ENCODE data around the gene NPDC1.

Gene NPDC1

GRCh38 chr9:137056739-137057415 is 10.9 kb upstream of the NPDC1 start:
- H3K4me1 ChIP-seq (ENCODE audit: control insufficient read depth in 2 of 2, insufficient read depth in 2 of 2, low read length in 2 of 2), result peaks cover 42 to 43% of the 10 kb centered on the region in 2 donors
- H3K27me3 ChIP-seq (ENCODE audit: control insufficient read depth in 2 of 2, insufficient read depth in 2 of 2, low read length in 2 of 2), result peaks cover 0 to 11% of the 10 kb centered on the region in 2 donors
- no peak overlapping the region for H3K9ac ChIP-seq (ENCODE audit: low read depth in 1 of 2, low read length in 2 of 2)
- no peak overlapping the region for H3K27ac ChIP-seq (ENCODE audit: low read depth in 2 of 2, low read length in 2 of 2)
- no peaks in the 10 kb centered on the region for H3K9me3 ChIP-seq (ENCODE audit: control insufficient read depth in 2 of 2, low read length in 2 of 2)
- H3K36me3 ChIP-seq (ENCODE audit: control insufficient read depth in 2 of 2, insufficient read depth in 2 of 2, low read length in 2 of 2), result no peaks in the 10 kb centered on the region
- H3K4me3 ChIP-seq (ENCODE audit: low read length in 2 of 2), result peak overlapping the region in 1 of 2 donors; percentile 7

- Histone ChIP-seq H3K27me3 (ENCODE audit: control insufficient read depth in 2 of 2, insufficient read depth in 2 of 2, low read length in 2 of 2) (peaks cover 0 to 11% of the 10 kb centered on the region in 2 donors), H3K36me3 (ENCODE audit: control insufficient read depth in 2 of 2, insufficient read depth in 2 of 2, low read length in 2 of 2) (no peaks in the 10 kb centered on the region), H3K9ac (ENCODE audit: low read depth in 1 of 2, low read length in 2 of 2) (peak overlapping the region; percentile 65 to 69), H3K27ac (ENCODE audit: low read depth in 2 of 2, low read length in 2 of 2) (peak overlapping the region; percentile 82 to 86), H3K4me3 (ENCODE audit: low read length in 2 of 2) (peak overlapping the region; percentile 48 to 61), H3K4me1 (ENCODE audit: control insufficient read depth in 2 of 2, insufficient read depth in 2 of 2, low read length in 2 of 2) (peaks cover 42 to 43% of the 10 kb centered on the region in 2 donors), H3K9me3 (ENCODE audit: control insufficient read depth in 2 of 2, low read length in 2 of 2) (no peaks in the 10 kb centered on the region)
These were observed 9.7 kb upstream of the NPDC1 start for GRCh38 chr9:137055385-137056364.

- peak overlapping the region; percentile 82 to 86 for H3K27ac ChIP-seq (ENCODE audit: low read depth in 2 of 2, low read length in 2 of 2)
- peak overlapping the region; percentile 59 to 61 for H3K4me3 ChIP-seq (ENCODE audit: low read length in 2 of 2)
- H3K9ac ChIP-seq (ENCODE audit: low read depth in 1 of 2, low read length in 2 of 2), result peak overlapping the region; percentile 65 to 69
- no peaks in the 10 kb centered on the region for H3K9me3 ChIP-seq (ENCODE audit: control insufficient read depth in 2 of 2, low read length in 2 of 2)
- peaks cover 0 to 11% of the 10 kb centered on the region in 2 donors for H3K27me3 ChIP-seq (ENCODE audit: control insufficient read depth in 2 of 2, insufficient read depth in 2 of 2, low read length in 2 of 2)
- H3K4me1 ChIP-seq (ENCODE audit: control insufficient read depth in 2 of 2, insufficient read depth in 2 of 2, low read length in 2 of 2), result peaks cover 42 to 43% of the 10 kb centered on the region in 2 donors
- H3K36me3 ChIP-seq (ENCODE audit: control insufficient read depth in 2 of 2, insufficient read depth in 2 of 2, low read length in 2 of 2), result no peaks in the 10 kb centered on the region
These were observed 9.0 kb upstream of the NPDC1 start for GRCh38 chr9:137054932-137055384.

DNA sequence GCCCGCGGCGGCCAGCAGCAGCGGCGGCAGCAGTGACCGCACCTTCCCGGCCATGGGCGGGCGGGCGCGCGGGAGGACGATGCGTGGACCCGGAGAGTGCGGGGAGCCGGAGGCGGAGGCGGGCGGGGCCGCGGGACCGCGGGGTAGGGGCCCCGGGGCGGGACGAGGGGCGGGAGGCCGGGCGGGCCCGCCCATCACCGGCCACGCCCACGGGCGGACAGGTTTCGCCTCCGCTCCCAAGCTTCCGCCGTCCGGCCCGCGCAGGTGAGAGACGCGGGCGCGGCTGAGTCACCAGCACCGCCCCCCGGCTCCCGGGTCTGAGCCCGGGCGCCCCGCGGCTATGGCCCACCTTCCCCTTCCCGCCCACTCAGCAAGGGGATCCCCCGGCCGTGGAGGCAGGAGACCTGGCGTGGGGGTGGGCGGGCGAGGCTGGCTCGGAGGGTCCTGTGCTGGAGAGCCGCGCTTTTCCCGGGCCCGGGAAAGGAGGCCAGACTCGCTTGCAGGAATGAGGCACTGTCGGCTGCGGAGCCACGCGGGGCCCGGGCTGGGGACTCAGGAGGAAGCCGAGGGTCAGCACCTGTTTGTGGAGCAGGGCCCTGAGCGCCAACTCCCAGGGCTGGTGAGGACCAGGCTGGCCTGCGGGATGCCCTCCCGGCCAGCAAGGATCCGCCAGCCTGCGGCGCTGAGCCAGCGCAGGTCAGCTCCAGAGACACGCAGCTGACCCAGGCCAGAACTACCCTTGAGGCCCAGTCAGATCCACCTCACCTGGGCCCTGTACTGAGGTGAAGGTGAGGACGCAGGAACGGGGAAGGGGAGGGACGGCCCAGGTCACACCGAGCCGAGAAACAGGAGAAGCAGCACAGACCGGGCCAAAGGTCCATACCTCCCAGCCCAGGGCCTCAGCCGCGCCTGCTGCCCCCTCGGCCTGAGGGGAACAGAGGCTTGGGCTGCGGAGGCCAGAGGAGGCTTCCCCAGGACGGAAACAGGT is 8.3 kb upstream of the NPDC1 start, which contains the start of gene ENTPD2:
Gene ENTPD2, minus strand, starts transcription at position 118 of the 988 bp plus-strand sequence. Its CDS starts 64 bp downstream, at position 54.
- Histone ChIP-seq H3K9me3 (ENCODE audit: control insufficient read depth in 2 of 2, low read length in 2 of 2) (no peaks in the 10 kb centered on the region), H3K27me3 (ENCODE audit: control insufficient read depth in 2 of 2, insufficient read depth in 2 of 2, low read length in 2 of 2) (peaks cover 4 to 14% of the 10 kb centered on the region in 2 donors), H3K36me3 (ENCODE audit: control insufficient read depth in 2 of 2, insufficient read depth in 2 of 2, low read length in 2 of 2) (no peaks in the 10 kb centered on the region), H3K4me1 (ENCODE audit: control insufficient read depth in 2 of 2, insufficient read depth in 2 of 2, low read length in 2 of 2) (peaks cover 42 to 43% of the 10 kb centered on the region in 2 donors), H3K9ac (ENCODE audit: low read depth in 1 of 2, low read length in 2 of 2) (peak within 1 kb of the TSS; percentile 65 to 69), H3K27ac (ENCODE audit: low read depth in 2 of 2, low read length in 2 of 2) (peak within 1 kb of the TSS; percentile 82 to 86), H3K4me3 (ENCODE audit: low read length in 2 of 2) (peak within 1 kb of the TSS; percentile 59 to 61)

GRCh38 chr9:137052998-137053943 is 7.3 kb upstream of the NPDC1 start:
- no peaks in the 10 kb centered on the region for H3K36me3 ChIP-seq (ENCODE audit: control insufficient read depth in 2 of 2, insufficient read depth in 2 of 2, low read length in 2 of 2)
- H3K9me3 ChIP-seq (ENCODE audit: control insufficient read depth in 2 of 2, low read length in 2 of 2), result no peaks in the 10 kb centered on the region
- H3K27ac ChIP-seq (ENCODE audit: low read depth in 2 of 2, low read length in 2 of 2), result peak overlapping the region in 1 of 2 donors; percentile 86
- H3K4me1 ChIP-seq (ENCODE audit: control insufficient read depth in 2 of 2, insufficient read depth in 2 of 2, low read length in 2 of 2), result peaks cover 38 to 42% of the 10 kb centered on the region in 2 donors
- H3K27me3 ChIP-seq (ENCODE audit: control insufficient read depth in 2 of 2, insufficient read depth in 2 of 2, low read length in 2 of 2), result peaks cover 6 to 17% of the 10 kb centered on the region in 2 donors
- H3K9ac ChIP-seq (ENCODE audit: low read depth in 1 of 2, low read length in 2 of 2), result peak overlapping the region; percentile 24 to 53
- peak overlapping the region; percentile 13 to 44 for H3K4me3 ChIP-seq (ENCODE audit: low read length in 2 of 2)

- Histone ChIP-seq H3K9ac (ENCODE audit: low read depth in 1 of 2, low read length in 2 of 2) (no peak overlapping the region), H3K27me3 (ENCODE audit: control insufficient read depth in 2 of 2, insufficient read depth in 2 of 2, low read length in 2 of 2) (peaks cover 9 to 26% of the 10 kb centered on the region in 2 donors), H3K4me3 (ENCODE audit: low read length in 2 of 2) (no peak overlapping the region), H3K4me1 (ENCODE audit: control insufficient read depth in 2 of 2, insufficient read depth in 2 of 2, low read length in 2 of 2) (peaks cover 29 to 33% of the 10 kb centered on the region in 2 donors), H3K27ac (ENCODE audit: low read depth in 2 of 2, low read length in 2 of 2) (no peak overlapping the region), H3K36me3 (ENCODE audit: control insufficient read depth in 2 of 2, insufficient read depth in 2 of 2, low read length in 2 of 2) (no peaks in the 10 kb centered on the region), H3K9me3 (ENCODE audit: control insufficient read depth in 2 of 2, low read length in 2 of 2) (no peaks in the 10 kb centered on the region)
These were observed 6.3 kb upstream of the NPDC1 start for GRCh38 chr9:137052293-137052692.

DNA sequence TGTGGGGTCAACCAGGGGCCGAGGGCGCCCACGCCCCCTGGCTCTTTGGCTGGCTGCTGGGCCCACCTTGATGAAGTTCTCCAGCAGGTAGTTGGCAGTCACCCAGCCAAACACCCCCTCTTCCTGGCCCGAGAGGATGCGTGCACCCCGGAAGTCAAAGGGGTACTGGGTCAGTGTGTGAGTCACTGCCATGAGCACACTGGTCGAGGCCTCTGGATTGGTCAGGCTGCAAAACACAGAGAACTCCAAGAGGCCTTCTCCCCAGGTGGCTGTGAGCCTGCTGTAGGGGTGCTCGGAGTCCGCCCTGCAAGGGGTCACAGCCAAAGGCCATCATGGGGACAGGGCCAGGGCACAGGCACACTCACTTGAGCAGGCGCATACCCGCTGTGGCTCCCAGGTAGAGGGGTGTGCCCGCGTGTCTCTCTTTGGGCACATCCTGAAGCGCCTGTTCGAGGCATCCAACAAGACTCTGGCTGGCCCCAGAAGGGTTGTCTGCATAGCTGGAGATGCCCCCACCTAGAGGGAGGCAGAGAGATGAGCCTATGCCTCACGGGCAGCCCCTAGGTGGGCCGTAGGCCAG is 5.3 kb upstream of the NPDC1 start:
- Histone ChIP-seq H3K27me3 (ENCODE audit: control insufficient read depth in 2 of 2, insufficient read depth in 2 of 2, low read length in 2 of 2) (peaks cover 11 to 28% of the 10 kb centered on the region in 2 donors), H3K9ac (ENCODE audit: low read depth in 1 of 2, low read length in 2 of 2) (no peak overlapping the region), H3K4me1 (ENCODE audit: control insufficient read depth in 2 of 2, insufficient read depth in 2 of 2, low read length in 2 of 2) (peaks cover 25 to 30% of the 10 kb centered on the region in 2 donors)

GRCh38 chr9:137050570-137050969 is 4.6 kb upstream of the NPDC1 start:
- no peak overlapping the region for H3K9ac ChIP-seq (ENCODE audit: low read depth in 1 of 2, low read length in 2 of 2)
- no peaks in the 10 kb centered on the region for H3K36me3 ChIP-seq (ENCODE audit: control insufficient read depth in 2 of 2, insufficient read depth in 2 of 2, low read length in 2 of 2)
- H3K4me1 ChIP-seq (ENCODE audit: control insufficient read depth in 2 of 2, insufficient read depth in 2 of 2, low read length in 2 of 2), result peaks cover 22 to 28% of the 10 kb centered on the region in 2 donors
- no peak overlapping the region for H3K27ac ChIP-seq (ENCODE audit: low read depth in 2 of 2, low read length in 2 of 2)
- H3K27me3 ChIP-seq (ENCODE audit: control insufficient read depth in 2 of 2, insufficient read depth in 2 of 2, low read length in 2 of 2), result peaks cover 11 to 28% of the 10 kb centered on the region in 2 donors
- no peak overlapping the region for H3K4me3 ChIP-seq (ENCODE audit: low read length in 2 of 2)
- H3K9me3 ChIP-seq (ENCODE audit: control insufficient read depth in 2 of 2, low read length in 2 of 2), result no peaks in the 10 kb centered on the region

More for the DNA sequence above, 5.3 kb upstream of the NPDC1 start:
- Histone ChIP-seq H3K4me3 (ENCODE audit: low read length in 2 of 2) (no peak overlapping the region), H3K27ac (ENCODE audit: low read depth in 2 of 2, low read length in 2 of 2) (no peak overlapping the region), H3K9me3 (ENCODE audit: control insufficient read depth in 2 of 2, low read length in 2 of 2) (no peaks in the 10 kb centered on the region), H3K36me3 (ENCODE audit: control insufficient read depth in 2 of 2, insufficient read depth in 2 of 2, low read length in 2 of 2) (no peaks in the 10 kb centered on the region)

All from mucosa of rectum (tissue), 2 donors.